Measurements from ENCODE around the gene CELF2.

The CELF2 gene

GRCh38 chr10:11158080-11158479 is 140.4 kb downstream of the CELF2 start:
- DNase-seq = no peak

DNA sequence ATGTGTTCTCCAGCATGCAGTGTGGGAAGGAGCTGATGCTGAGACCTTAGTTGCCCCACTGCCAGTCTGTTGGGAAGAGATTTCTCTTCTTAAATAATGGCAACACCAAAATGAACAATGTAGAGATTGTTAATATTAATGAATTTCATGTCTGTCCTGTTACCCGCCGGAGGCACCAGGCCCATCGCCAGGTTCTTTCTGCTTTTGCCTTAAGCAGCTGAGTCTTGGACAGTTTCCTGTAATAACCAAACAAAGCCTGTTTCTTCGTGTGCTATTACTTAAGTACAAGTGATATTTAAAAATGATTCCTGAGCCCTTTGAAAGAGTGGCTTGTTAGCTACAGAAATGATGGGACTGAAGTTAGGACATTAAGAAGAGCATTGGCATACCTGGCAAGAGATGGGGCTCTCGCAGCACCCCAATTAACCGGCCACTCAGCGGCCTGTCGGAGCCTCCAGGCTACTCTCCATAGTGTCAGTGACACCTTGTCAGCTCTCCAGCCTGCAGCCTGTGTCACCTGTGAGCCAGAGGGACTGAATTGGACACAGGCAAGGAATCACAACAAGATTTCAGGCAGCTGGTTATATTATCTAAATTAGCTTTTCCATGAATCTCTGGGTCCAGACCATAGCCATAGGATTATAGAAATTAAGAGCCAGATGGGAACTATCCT is 142.0 kb downstream of the CELF2 start:
- DNase-seq = no peak

DNA sequence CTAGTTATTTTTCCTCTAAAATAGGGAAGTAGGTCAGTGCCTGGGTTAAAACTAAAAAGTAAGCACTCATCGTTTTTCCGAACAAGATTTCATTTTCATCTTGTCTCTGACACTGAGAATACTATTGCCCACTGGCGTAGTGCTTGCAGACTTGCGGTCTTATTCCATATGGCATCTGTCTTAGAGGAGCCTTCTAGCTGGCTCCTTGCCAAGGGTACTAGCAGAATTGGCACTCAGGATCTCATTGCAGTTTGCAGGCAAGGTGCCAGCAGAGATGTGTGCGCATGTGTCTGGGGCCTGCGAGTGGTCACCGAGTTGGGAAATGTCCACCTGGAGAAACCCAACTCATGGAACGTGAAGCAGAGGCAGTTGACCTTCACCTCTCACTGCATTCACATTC is 143.4 kb downstream of the CELF2 start:
- DNase-seq = no peak

- no peak for DNase-seq
Observed at GRCh38 chr10:11161910-11162309, 144.2 kb downstream of the CELF2 start.

- DNase-seq = peak; percentile 74
Observed at GRCh38 chr10:11162828-11163599, 145.3 kb downstream of the CELF2 start.

- no peak for DNase-seq
Observed at GRCh38 chr10:11163780-11164550, 146.3 kb downstream of the CELF2 start.

GRCh38 chr10:11164551-11164802 is 146.8 kb downstream of the CELF2 start:
- no peak for DNase-seq

DNA sequence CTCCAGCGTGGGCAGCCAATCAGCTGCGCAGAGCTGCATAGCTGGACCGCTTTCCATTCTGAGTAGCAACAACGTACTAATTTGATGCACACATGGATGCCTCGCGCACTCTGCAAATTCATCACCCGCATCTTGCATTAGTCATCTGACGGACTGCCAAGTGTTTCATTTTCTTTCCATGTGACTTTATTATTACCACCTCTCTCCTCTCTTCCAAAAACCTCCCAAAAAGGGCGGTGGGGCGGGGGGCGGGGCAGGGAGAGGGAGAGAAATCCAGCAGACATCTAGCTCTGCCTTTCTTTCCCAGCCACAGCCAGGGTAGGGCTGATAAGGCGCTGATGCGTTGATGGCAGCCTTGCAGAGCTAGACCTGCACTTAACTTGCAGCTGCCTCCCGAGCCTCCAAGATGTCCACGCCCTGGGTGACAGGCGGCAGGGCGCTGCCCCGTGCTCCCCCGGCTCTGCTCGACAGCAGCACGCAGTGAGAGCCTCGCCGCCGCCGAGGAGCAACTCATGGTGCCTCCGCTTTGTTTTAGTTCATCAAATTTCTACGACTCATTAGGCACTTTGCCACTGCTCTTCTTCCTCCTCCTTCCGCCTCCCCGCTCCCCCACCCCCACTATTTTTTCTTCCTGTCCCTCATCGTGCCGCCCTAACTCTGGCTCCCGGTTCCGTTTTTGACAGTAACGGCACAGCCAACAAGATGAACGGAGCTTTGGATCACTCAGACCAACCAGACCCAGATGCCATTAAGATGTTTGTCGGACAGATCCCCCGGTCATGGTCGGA is 147.3 kb downstream of the CELF2 start:
- DNase-seq = peak; percentile 57

DNA sequence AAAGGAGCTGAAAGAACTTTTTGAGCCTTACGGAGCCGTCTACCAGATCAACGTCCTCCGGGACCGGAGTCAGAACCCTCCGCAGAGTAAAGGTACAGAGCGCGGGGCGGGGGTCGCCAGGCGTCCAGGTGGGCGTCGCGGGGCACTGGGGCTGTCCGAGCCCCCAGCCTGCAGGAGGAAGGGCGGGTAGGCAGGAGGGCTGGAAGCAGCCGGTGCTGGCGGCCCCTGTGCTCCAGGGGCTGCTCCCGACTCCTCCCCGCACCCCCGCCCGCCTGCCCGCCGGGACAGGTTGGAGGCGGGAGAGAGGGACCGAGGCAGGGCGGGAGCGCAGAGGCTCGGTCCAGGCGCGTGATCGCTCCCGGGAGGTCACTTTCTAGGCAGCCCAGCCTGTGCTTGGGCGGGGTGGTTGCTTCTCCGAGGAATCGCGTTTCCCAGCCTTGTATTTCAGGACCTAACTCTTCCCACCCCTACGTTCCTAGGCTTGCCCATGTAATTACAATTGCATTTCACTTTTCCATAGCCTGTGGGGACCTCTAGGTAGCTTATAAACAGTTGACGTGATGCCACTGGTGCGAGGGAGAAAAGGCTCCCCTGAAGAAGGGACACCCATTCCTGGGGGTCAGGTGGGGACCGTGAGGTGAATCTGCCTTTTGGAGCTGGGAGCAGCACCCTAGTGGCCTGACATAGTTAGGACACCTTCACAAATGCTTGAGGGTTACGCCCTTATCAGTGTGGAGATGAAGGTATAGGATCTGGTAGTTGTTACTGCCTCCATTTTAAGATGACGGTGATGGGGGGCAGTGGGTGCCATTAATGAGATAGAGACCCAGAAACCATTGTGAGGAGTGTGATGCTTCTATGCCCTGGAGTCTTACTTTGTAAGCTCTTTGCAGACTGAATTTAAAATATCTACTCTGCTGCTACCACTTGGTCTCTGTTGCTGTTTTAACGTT is 148.2 kb downstream of the CELF2 start:
- DNase-seq = peak; percentile 59

DNA sequence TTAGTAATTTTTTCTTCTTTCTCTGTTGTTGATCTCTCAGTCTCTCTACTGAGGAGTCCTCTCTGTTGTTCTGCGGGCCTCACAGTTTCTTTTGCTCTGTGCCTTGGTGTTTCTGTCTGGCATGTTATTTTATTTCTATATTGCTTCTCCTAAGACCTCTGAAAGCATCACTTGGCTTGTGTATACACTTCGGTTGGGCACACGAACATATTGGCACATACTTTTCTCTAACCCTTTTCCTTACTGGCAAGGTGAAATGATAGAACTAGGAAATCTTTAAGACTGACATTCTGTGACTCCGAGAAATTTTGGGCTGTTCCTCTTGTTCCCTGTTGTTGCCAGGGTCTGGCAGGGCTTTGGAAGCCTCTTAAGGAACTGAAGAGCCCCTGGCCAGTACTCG is 148.9 kb downstream of the CELF2 start:
- no peak for DNase-seq

DNA sequence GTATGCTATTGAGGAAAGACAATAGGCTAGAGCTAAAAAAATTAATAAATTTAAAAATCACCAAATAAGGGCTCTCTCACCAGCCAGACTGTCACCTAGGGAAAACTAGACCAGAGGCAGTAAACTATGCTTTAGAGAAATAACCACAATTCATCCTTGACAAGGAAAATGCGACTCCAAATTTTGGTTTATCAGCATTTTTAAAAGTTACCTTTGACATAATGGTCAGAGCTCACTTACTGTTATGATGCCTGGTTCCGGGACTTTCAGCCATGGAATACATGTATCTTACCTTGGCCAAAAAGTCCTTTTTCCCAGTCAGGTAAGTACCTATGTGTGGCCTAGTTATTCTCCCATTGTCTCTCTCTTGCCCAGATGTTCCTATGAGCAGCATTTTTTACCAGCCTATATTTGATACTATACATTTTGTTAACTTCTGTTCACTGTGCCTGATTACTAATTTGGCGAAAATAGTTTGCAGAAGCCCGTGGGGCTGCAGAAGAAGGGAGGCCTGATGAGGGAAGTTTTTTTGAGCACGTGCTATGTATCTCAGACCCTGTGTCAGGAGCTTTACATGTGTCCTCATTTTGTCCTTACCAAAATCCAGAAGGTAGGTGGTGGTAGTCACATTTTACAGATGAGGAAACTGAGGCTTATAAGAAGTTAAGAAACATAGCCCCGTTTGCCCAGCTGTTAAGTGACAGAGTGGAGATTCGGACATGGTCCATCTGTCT is 149.7 kb downstream of the CELF2 start:
- no peak for DNase-seq

GRCh38 chr10:11168423-11169090 is 150.9 kb downstream of the CELF2 start:
- DNase-seq = no peak

GRCh38 chr10:11169976-11170375 is 152.3 kb downstream of the CELF2 start:
- DNase-seq = no peak

DNA sequence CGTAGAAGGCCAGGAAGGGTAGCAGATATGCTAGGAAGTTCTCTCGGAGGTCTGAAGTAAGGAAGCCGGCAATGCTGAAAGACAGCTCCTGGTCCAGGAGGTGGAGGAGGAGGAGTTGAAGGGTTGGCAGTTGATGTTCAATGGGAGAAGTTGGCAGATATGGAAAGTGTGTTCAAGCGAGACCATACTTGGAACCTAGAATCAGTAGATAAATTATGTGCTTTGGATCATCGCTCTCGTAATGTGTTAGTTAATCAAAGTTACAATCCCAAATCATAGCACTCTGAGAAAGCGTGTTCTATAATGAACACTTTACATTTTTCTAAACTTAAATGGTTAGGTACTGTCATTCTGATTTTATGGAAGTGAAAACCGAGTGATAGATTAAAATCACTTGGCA is 152.9 kb downstream of the CELF2 start:
- DNase-seq = no peak

- no peak for DNase-seq
Observed at GRCh38 chr10:11170993-11171851, 153.6 kb downstream of the CELF2 start.

DNA sequence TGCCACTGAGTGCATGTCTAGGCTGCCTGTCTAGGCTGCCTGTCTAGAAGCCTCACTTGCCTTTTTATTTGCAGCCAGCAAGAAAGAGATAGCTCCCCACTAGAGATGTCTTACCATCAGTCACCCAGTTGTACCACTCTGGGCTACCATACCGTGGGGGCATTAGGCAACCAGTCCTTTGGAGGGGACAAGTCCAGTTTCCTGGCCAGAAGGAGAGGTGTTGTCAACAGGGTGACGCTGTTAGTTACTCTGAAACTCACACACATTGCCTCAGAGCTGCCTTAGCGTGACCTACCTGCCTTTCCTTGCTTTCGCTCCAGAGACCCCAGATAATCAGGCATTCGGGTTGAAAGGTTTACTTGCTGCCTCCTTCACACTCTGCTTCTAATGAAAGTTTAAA is 155.4 kb downstream of the CELF2 start:
- DNase-seq = no peak

GRCh38 chr10:11175823-11176243 is 158.2 kb downstream of the CELF2 start:
- no peak for DNase-seq

DNA sequence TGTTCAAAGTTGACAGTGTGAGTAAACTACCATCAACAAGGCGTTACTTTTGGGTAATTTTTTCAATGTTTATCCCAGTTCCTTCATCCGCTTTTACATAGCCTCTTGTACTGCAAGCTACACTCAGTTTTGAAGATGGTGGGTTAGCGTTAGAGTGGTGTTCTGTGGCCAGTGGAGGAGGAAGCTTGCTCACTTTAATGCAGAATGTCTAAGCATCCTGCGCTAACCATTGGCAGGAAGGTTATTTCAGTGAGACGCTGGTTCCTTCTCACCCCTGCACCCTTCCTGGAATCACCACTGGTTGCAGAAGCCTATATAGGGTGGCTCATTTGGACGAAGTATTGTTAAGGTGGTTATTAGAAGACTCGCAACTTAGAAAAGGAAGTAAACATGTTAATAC is 159.1 kb downstream of the CELF2 start:
- no peak for DNase-seq

- DNase-seq = no peak
Observed at GRCh38 chr10:11177381-11177780, 159.7 kb downstream of the CELF2 start.
